Measurements from ENCODE around the gene ZNF652. TPM values are rescaled to one million over a fixed set of nuclear protein-coding genes. Genes with fewer than 3 reads are reported as not detected.
"Not testable (repeated sequence)": the region's sequence is repeated elsewhere in the genome, so short reads cannot be mapped to it uniquely, and the experiment has no call there.

Gene ZNF652
- total RNA-seq, 1 experiment from 2014 or later = 42.8 TPM

GRCh38 chr17:49277638-49278037, 84.4 kb downstream of the ZNF652 start:
- CTCF ChIA-PET = interaction anchor here (0.9 kb wide), 1 partner anchor 14 kb away, joined by 4 read pairs; no protein-coding TSS in a partner anchor
- Mint-ChIP-seq H3K36me3 (ENCODE audit: insufficient read depth, unreplicated experiment) (peaks cover 6% of the 10 kb centered on the region), H3K4me3 (ENCODE audit: low read depth, unreplicated experiment) (peak overlapping the region; percentile 25), H3K9me3 (ENCODE audit: low read depth, unreplicated experiment) (peaks cover 2% of the 10 kb centered on the region), H3K27me3 (ENCODE audit: unreplicated experiment) (no peaks in the 10 kb centered on the region), H3K4me1 (ENCODE audit: low read depth, unreplicated experiment) (peaks cover 12% of the 10 kb centered on the region), H3K27ac (ENCODE audit: unreplicated experiment) (no peak overlapping the region)
- BruUV-seq (replicated peaks) = no TSS peak
- intact Hi-C loops (cut with micrococcal nuclease; ENCODE audit: unreplicated experiment) = no loop called here
- peak; percentile 66 for DNase-seq
- TF ChIP-seq, protein P1, sequence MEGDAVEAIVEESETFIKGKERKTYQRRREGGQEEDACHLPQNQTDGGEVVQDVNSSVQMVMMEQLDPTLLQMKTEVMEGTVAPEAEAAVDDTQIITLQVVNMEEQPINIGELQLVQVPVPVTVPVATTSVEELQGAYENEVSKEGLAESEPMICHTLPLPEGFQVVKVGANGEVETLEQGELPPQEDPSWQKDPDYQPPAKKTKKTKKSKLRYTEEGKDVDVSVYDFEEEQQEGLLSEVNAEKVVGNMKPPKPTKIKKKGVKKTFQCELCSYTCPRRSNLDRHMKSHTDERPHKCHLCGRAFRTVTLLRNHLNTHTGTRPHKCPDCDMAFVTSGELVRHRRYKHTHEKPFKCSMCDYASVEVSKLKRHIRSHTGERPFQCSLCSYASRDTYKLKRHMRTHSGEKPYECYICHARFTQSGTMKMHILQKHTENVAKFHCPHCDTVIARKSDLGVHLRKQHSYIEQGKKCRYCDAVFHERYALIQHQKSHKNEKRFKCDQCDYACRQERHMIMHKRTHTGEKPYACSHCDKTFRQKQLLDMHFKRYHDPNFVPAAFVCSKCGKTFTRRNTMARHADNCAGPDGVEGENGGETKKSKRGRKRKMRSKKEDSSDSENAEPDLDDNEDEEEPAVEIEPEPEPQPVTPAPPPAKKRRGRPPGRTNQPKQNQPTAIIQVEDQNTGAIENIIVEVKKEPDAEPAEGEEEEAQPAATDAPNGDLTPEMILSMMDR (IDR thresholded peaks at IDR 0.05; ENCODE audit: unreplicated experiment) = no peak

DNA sequence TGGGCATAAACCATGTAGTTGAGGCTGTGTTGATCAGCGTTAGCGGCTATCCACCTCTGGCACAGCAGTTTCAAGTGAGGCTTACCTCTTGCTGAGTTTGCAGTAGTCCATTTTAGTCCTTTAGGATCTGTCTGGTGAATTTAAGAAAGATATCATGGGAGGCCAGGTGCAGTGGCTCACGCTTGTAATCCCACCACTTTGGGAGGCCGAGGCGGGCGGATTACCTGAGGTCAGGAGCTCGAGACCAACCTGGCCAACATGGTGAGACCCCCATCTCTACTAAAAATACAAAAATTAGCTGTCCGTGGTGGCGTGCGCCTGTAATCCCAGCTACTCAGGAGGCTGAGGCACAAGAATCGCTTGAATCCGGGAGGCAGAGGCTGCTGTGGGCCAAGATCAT, 86.1 kb downstream of the ZNF652 start:
- H3K27ac Mint-ChIP-seq (ENCODE audit: unreplicated experiment); H3K27me3 Mint-ChIP-seq (ENCODE audit: unreplicated experiment); H3K9me3 Mint-ChIP-seq (ENCODE audit: low read depth, unreplicated experiment); H3K4me3 Mint-ChIP-seq (ENCODE audit: low read depth, unreplicated experiment); intact Hi-C loops (cut with micrococcal nuclease; ENCODE audit: unreplicated experiment); H3K36me3 Mint-ChIP-seq (ENCODE audit: insufficient read depth, unreplicated experiment); DNase-seq; BruUV-seq (replicated peaks): not testable (repeated sequence)
- CTCF ChIA-PET = interaction anchor here (0.6 to 0.7 kb wide), 3 partner anchors 180 to 753 kb away, joined by 5 to 8 read pairs (median 6); no protein-coding TSS in a partner anchor
- H3K4me1 Mint-ChIP-seq (ENCODE audit: low read depth, unreplicated experiment) = peaks cover 12% of the 10 kb centered on the region

DNA sequence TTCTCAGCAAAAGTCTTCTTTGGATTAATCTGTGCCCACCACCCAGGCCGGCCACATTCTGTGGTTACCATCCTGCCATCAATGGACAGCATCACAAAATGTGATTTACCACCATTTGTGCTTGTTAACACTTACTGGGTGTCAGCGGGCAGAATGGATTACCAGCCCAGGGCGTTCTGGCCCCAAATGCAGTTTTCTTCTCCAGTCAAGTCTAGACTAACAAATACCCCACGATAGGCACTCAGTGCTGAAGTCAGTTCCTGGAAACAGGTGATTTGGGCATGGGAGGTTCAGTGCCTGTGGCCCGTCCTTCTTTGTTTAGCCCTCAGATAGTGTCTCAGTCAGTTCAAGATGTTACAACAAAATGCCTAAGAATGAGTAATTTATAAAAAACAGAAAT, 92.7 kb downstream of the ZNF652 start:
- Mint-ChIP-seq H3K9me3 (ENCODE audit: low read depth, unreplicated experiment) (no peaks in the 10 kb centered on the region), H3K36me3 (ENCODE audit: insufficient read depth, unreplicated experiment) (no peaks in the 10 kb centered on the region), H3K27me3 (ENCODE audit: unreplicated experiment) (peaks cover 10% of the 10 kb centered on the region), H3K4me3 (ENCODE audit: low read depth, unreplicated experiment) (no peak overlapping the region), H3K27ac (ENCODE audit: unreplicated experiment) (no peak overlapping the region), H3K4me1 (ENCODE audit: low read depth, unreplicated experiment) (no peaks in the 10 kb centered on the region)
- no peak for DNase-seq
- CTCF ChIA-PET = no interaction called here
- BruUV-seq (replicated peaks) = no TSS peak
- intact Hi-C loops (cut with micrococcal nuclease; ENCODE audit: unreplicated experiment) = no loop called here
- TF ChIP-seq, protein P1 (IDR thresholded peaks at IDR 0.05; ENCODE audit: unreplicated experiment) = no peak

GRCh38 chr17:49267912-49268311, 94.1 kb downstream of the ZNF652 start:
- no peak for DNase-seq
- CTCF ChIA-PET = no interaction called here

GRCh38 chr17:49266233-49266632, 95.8 kb downstream of the ZNF652 start:
- DNase-seq = no peak
- CTCF ChIA-PET = interaction anchor here (0.7 kb wide), 1 partner anchor 46 kb away, joined by 6 read pairs; no protein-coding TSS in a partner anchor
- H3K4me3 Mint-ChIP-seq (ENCODE audit: low read depth, unreplicated experiment) = no peak overlapping the region
- intact Hi-C loops (cut with micrococcal nuclease; ENCODE audit: unreplicated experiment) = no loop called here
- peaks cover 1% of the 10 kb centered on the region for H3K4me1 Mint-ChIP-seq (ENCODE audit: low read depth, unreplicated experiment)
- H3K27ac Mint-ChIP-seq (ENCODE audit: unreplicated experiment) = no peak overlapping the region
- peaks cover under 1% of the 10 kb centered on the region for H3K36me3 Mint-ChIP-seq (ENCODE audit: insufficient read depth, unreplicated experiment)
- H3K9me3 Mint-ChIP-seq (ENCODE audit: low read depth, unreplicated experiment) = no peaks in the 10 kb centered on the region
- no TSS peak for BruUV-seq (replicated peaks)
- peaks cover 21% of the 10 kb centered on the region for H3K27me3 Mint-ChIP-seq (ENCODE audit: unreplicated experiment)
- TF ChIP-seq, protein P1 (IDR thresholded peaks at IDR 0.05; ENCODE audit: unreplicated experiment) = no peak

More at GRCh38 chr17:49267912-49268311, 94.1 kb downstream of the ZNF652 start:
- peaks cover 21% of the 10 kb centered on the region for H3K27me3 Mint-ChIP-seq (ENCODE audit: unreplicated experiment)
- H3K4me1 Mint-ChIP-seq (ENCODE audit: low read depth, unreplicated experiment) = no peaks in the 10 kb centered on the region
- H3K9me3 Mint-ChIP-seq (ENCODE audit: low read depth, unreplicated experiment) = no peaks in the 10 kb centered on the region
- no peak overlapping the region for H3K27ac Mint-ChIP-seq (ENCODE audit: unreplicated experiment)
- TF ChIP-seq, protein P1 (IDR thresholded peaks at IDR 0.05; ENCODE audit: unreplicated experiment) = no peak
- H3K4me3 Mint-ChIP-seq (ENCODE audit: low read depth, unreplicated experiment) = no peak overlapping the region
- no peaks in the 10 kb centered on the region for H3K36me3 Mint-ChIP-seq (ENCODE audit: insufficient read depth, unreplicated experiment)
- intact Hi-C loops (cut with micrococcal nuclease; ENCODE audit: unreplicated experiment) = no loop called here
- BruUV-seq (replicated peaks) = no TSS peak

DNA sequence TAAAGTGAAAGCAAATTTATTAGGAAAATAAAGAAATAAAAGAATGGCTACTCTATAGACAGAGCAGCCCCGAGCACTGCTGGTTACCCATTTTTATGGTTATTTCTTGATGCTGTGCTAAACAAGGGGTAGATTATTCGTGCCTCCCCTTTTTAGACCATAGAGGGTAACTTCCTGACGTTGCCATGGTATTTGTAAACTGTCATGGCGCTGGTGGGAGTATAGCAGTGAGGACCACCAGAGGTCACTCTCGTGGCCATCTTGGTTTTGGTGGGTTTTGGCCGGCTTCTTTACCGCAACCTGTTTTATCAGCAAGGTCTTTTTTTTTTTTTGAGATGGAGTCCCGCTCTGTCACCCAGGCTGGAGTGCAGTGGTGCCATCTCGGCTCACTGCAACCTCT, 100.5 kb downstream of the ZNF652 start:
- BruUV-seq (replicated peaks); H3K36me3 Mint-ChIP-seq (ENCODE audit: insufficient read depth, unreplicated experiment); H3K9me3 Mint-ChIP-seq (ENCODE audit: low read depth, unreplicated experiment); H3K4me1 Mint-ChIP-seq (ENCODE audit: low read depth, unreplicated experiment); H3K27ac Mint-ChIP-seq (ENCODE audit: unreplicated experiment); DNase-seq; H3K4me3 Mint-ChIP-seq (ENCODE audit: low read depth, unreplicated experiment): not testable (repeated sequence)
- intact Hi-C loops (cut with micrococcal nuclease; ENCODE audit: unreplicated experiment) = loop anchor here (2.0 kb wide), 1 partner anchor 29 kb away; no protein-coding TSS in a partner anchor
- peaks cover 11% of the 10 kb centered on the region for H3K27me3 Mint-ChIP-seq (ENCODE audit: unreplicated experiment)
- CTCF ChIA-PET = interaction anchor here (0.6 to 1.1 kb wide), 2 partner anchors 39 to 295 kb away, joined by 3 read pairs; no protein-coding TSS in a partner anchor

Data from Calu3 (cell line).